SK-N-SH (cell line): ENCODE data around the gene GSTCD.
"Not testable (repeated sequence)": the region's sequence is repeated elsewhere in the genome, so short reads cannot be mapped to it uniquely, and the experiment has no call there.

Experiments used
- CTCF ChIP-seq: fragments of 200-600 bp; sonication (generic); IDR thresholded peaks from 2 replicates; pipeline ENCODE4 v1.6.1; 2017; ENCODE audit warnings: antibody characterized with exemption, mild to moderate bottlenecking, moderate library complexity
- ELF1 ChIP-seq: IDR thresholded peaks from 2 replicates; pipeline ENCODE4 v1.4.0; 2012
- GABPA ChIP-seq: IDR thresholded peaks from 2 replicates; pipeline ENCODE4 v1.4.0; 2012; ENCODE audit warnings: low read depth, mild to moderate bottlenecking
- MAX ChIP-seq: IDR thresholded peaks from 2 replicates; pipeline ENCODE4 v1.4.0; 2012; ENCODE audit warnings: low read depth
- NRF1 ChIP-seq: IDR thresholded peaks from 2 replicates; pipeline ENCODE4 v1.6.1; 2012; ENCODE audit warnings: low read depth, mild to moderate bottlenecking, low read length
- SMC3 ChIP-seq: IDR thresholded peaks from 2 replicates; pipeline ENCODE4 v1.6.1; 2012; ENCODE audit warnings: low read depth, low read length, improper control_type of control experiment
- YY1 ChIP-seq: IDR thresholded peaks from 2 replicates; pipeline ENCODE4 v1.4.0; 2012; ENCODE audit warnings: low read depth, mild to moderate bottlenecking
- TF ChIP-seq, protein P1 (sequence below): IDR thresholded peaks from 2 replicates; pipeline ENCODE4 v1.6.1; 2012; ENCODE audit warnings: mild to moderate bottlenecking, low read depth, low read length, moderate library complexity

GRCh38 chr4:105695832-105696231 lies 12.8 kb upstream of the GSTCD start:
- not testable (repeated sequence) for TF ChIP-seq YY1, MAX, SMC3, CTCF, ELF1, GABPA, NRF1
- TF ChIP-seq, protein P1, sequence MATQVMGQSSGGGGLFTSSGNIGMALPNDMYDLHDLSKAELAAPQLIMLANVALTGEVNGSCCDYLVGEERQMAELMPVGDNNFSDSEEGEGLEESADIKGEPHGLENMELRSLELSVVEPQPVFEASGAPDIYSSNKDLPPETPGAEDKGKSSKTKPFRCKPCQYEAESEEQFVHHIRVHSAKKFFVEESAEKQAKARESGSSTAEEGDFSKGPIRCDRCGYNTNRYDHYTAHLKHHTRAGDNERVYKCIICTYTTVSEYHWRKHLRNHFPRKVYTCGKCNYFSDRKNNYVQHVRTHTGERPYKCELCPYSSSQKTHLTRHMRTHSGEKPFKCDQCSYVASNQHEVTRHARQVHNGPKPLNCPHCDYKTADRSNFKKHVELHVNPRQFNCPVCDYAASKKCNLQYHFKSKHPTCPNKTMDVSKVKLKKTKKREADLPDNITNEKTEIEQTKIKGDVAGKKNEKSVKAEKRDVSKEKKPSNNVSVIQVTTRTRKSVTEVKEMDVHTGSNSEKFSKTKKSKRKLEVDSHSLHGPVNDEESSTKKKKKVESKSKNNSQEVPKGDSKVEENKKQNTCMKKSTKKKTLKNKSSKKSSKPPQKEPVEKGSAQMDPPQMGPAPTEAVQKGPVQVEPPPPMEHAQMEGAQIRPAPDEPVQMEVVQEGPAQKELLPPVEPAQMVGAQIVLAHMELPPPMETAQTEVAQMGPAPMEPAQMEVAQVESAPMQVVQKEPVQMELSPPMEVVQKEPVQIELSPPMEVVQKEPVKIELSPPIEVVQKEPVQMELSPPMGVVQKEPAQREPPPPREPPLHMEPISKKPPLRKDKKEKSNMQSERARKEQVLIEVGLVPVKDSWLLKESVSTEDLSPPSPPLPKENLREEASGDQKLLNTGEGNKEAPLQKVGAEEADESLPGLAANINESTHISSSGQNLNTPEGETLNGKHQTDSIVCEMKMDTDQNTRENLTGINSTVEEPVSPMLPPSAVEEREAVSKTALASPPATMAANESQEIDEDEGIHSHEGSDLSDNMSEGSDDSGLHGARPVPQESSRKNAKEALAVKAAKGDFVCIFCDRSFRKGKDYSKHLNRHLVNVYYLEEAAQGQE: not testable (repeated sequence)
